Measurements from ENCODE around the gene BEND3.
"Not testable (repeated sequence)": the region's sequence is repeated elsewhere in the genome, so short reads cannot be mapped to it uniquely, and the experiment has no call there.

The BEND3 gene

GRCh38 chr6:107114926-107115694, at the start of gene BEND3:
Gene BEND3 (minus strand): TSS chr6:107115515. CDS start chr6:107099285, 16,230 bp downstream.
- no peak for DNase-seq (ENCODE audit: low read depth)

GRCh38 chr6:107164299-107164698, 49.0 kb upstream of the BEND3 start:
- not testable (repeated sequence) for DNase-seq (ENCODE audit: low read depth)

GRCh38 chr6:107161521-107161920, 46.2 kb upstream of the BEND3 start:
- no peak for DNase-seq (ENCODE audit: low read depth)

- no peak for DNase-seq (ENCODE audit: low read depth)
Measured at GRCh38 chr6:107156617-107157016, 41.3 kb upstream of the BEND3 start.

GRCh38 chr6:107154801-107155160, 39.5 kb upstream of the BEND3 start:
- no peak for DNase-seq (ENCODE audit: low read depth)

GRCh38 chr6:107154131-107154800, 39.0 kb upstream of the BEND3 start:
- DNase-seq (ENCODE audit: low read depth) = no peak

- DNase-seq (ENCODE audit: low read depth) = no peak
Measured at GRCh38 chr6:107152638-107153430, 37.5 kb upstream of the BEND3 start.

- DNase-seq (ENCODE audit: low read depth) = no peak
Measured at GRCh38 chr6:107144666-107145065, 29.4 kb upstream of the BEND3 start.

- DNase-seq (ENCODE audit: low read depth) = no peak
Measured at GRCh38 chr6:107144014-107144413, 28.7 kb upstream of the BEND3 start.

- no peak for DNase-seq (ENCODE audit: low read depth)
Measured at GRCh38 chr6:107140581-107140980, 25.3 kb upstream of the BEND3 start.

- DNase-seq (ENCODE audit: low read depth) = not testable (repeated sequence)
Measured at GRCh38 chr6:107136324-107136723, 21.0 kb upstream of the BEND3 start.

- not testable (repeated sequence) for DNase-seq (ENCODE audit: low read depth)
Measured at GRCh38 chr6:107135048-107135680, 19.8 kb upstream of the BEND3 start.

GRCh38 chr6:107132330-107132954, 17.1 kb upstream of the BEND3 start:
- no peak for DNase-seq (ENCODE audit: low read depth)

- no peak for DNase-seq (ENCODE audit: low read depth)
Measured at GRCh38 chr6:107129370-107129925, 14.1 kb upstream of the BEND3 start.

- no peak for DNase-seq (ENCODE audit: low read depth)
Measured at GRCh38 chr6:107128577-107128976, 13.3 kb upstream of the BEND3 start.

GRCh38 chr6:107128175-107128574, 12.9 kb upstream of the BEND3 start:
- DNase-seq (ENCODE audit: low read depth) = no peak

GRCh38 chr6:107125771-107126170, 10.5 kb upstream of the BEND3 start:
- DNase-seq (ENCODE audit: low read depth) = no peak

GRCh38 chr6:107124934-107125348, 9.6 kb upstream of the BEND3 start:
- no peak for DNase-seq (ENCODE audit: low read depth)

GRCh38 chr6:107123501-107123900, 8.2 kb upstream of the BEND3 start:
- no peak for DNase-seq (ENCODE audit: low read depth)

- DNase-seq (ENCODE audit: low read depth) = no peak
Measured at GRCh38 chr6:107122748-107123147, 7.4 kb upstream of the BEND3 start.

GRCh38 chr6:107121964-107122495, 6.7 kb upstream of the BEND3 start:
- DNase-seq (ENCODE audit: low read depth) = no peak

Data from GM04504 (cell line).